SKM-1 (cell line): ENCODE results near the gene ZNF770.

ENCODE experiments used
- DNase-seq: peaks from one replicate; lab custom pipeline; 2025; ENCODE audit not compliant: unreplicated experiment; lab: John Stamatoyannopoulos, UW

The ZNF770 gene

GRCh38 chr15:34988027-34988902 lies at the start of gene ZNF770:
ZNF770 (minus strand) TSS chr15:34988287; CDS start chr15:34983434, 4,853 bp downstream.
- DNase-seq, result peak; percentile 69

- no peak for DNase-seq
These were observed 40.3 kb upstream of the ZNF770 start for GRCh38 chr15:35028235-35028984.

- peak; percentile 88 for DNase-seq
These were observed 35.7 kb upstream of the ZNF770 start for GRCh38 chr15:35023804-35024203.

- DNase-seq, result no peak
These were observed 32.9 kb upstream of the ZNF770 start for GRCh38 chr15:35020974-35021373.

- DNase-seq, result no peak
These were observed 31.6 kb upstream of the ZNF770 start for GRCh38 chr15:35019404-35020327.

- DNase-seq, result no peak
These were observed 26.2 kb upstream of the ZNF770 start for GRCh38 chr15:35014241-35014640.

GRCh38 chr15:35013370-35013769 lies 25.3 kb upstream of the ZNF770 start:
- DNase-seq, result no peak

- no peak for DNase-seq
These were observed 19.3 kb upstream of the ZNF770 start for GRCh38 chr15:35007397-35007796.

GRCh38 chr15:35005933-35006332 lies 17.8 kb upstream of the ZNF770 start:
- DNase-seq, result no peak

- DNase-seq, result no peak
These were observed 15.8 kb upstream of the ZNF770 start for GRCh38 chr15:35003928-35004327.

- DNase-seq, result no peak
These were observed 12.4 kb upstream of the ZNF770 start for GRCh38 chr15:35000511-35000910.

GRCh38 chr15:34999906-35000305 lies 11.8 kb upstream of the ZNF770 start:
- no peak for DNase-seq

- no peak for DNase-seq
These were observed 6.8 kb upstream of the ZNF770 start for GRCh38 chr15:34994925-34995324.

GRCh38 chr15:34993877-34994276 lies 5.8 kb upstream of the ZNF770 start:
- no peak for DNase-seq

- DNase-seq, result no peak
These were observed 5.3 kb upstream of the ZNF770 start for GRCh38 chr15:34993412-34993811.

- no peak for DNase-seq
These were observed 469 bp downstream of the ZNF770 start for GRCh38 chr15:34987609-34988026.

- no peak for DNase-seq
These were observed 1.2 kb downstream of the ZNF770 start for GRCh38 chr15:34986771-34987480.

- no peak for DNase-seq
These were observed 1.8 kb downstream of the ZNF770 start for GRCh38 chr15:34986326-34986725.

- no peak for DNase-seq
These were observed 3.0 kb downstream of the ZNF770 start for GRCh38 chr15:34984889-34985630.

- no peak for DNase-seq
These were observed 11.3 kb downstream of the ZNF770 start for GRCh38 chr15:34976743-34977142.
